ENCODE results near the gene UACA. TPM values are rescaled to one million over a fixed set of nuclear protein-coding genes. Genes with fewer than 3 reads are reported as not detected.
"Not testable (repeated sequence)": the region's sequence is repeated elsewhere in the genome, so short reads cannot be mapped to it uniquely, and the experiment has no call there.

UACA gene
- total RNA-seq, 1 donor from 2014 or later = 264 TPM

- DNase-seq (ENCODE audit: extremely low spot score, unreplicated experiment) = no peak
- Mint-ChIP-seq H3K4me1 (ENCODE audit: unreplicated experiment) (peaks cover 9% of the 10 kb centered on the region), H3K36me3 (ENCODE audit: unreplicated experiment) (peaks cover 31% of the 10 kb centered on the region), H3K27ac (ENCODE audit: unreplicated experiment) (no peak overlapping the region), H3K4me3 (ENCODE audit: unreplicated experiment) (no peak overlapping the region), H3K27me3 (ENCODE audit: unreplicated experiment) (no peaks in the 10 kb centered on the region), H3K9me3 (ENCODE audit: unreplicated experiment) (no peaks in the 10 kb centered on the region)
- no peak for TF ChIP-seq CTCF (IDR thresholded peaks at IDR 0.05)
Measured at GRCh38 chr15:70664494-70664893, 98.9 kb downstream of the UACA start.

- peaks cover 14% of the 10 kb centered on the region for H3K4me1 Mint-ChIP-seq (ENCODE audit: unreplicated experiment)
Measured at GRCh38 chr15:70663069-70663468, 100.3 kb downstream of the UACA start.

GRCh38 chr15:70659662-70660061 is 103.7 kb downstream of the UACA start:
- TF ChIP-seq CTCF (IDR thresholded peaks at IDR 0.05) = no peak
- Mint-ChIP-seq H3K9me3 (ENCODE audit: unreplicated experiment) (no peaks in the 10 kb centered on the region), H3K27ac (ENCODE audit: unreplicated experiment) (no peak overlapping the region), H3K4me3 (ENCODE audit: unreplicated experiment) (no peak overlapping the region), H3K4me1 (ENCODE audit: unreplicated experiment) (peaks cover 14% of the 10 kb centered on the region), H3K36me3 (ENCODE audit: unreplicated experiment) (peaks cover 50% of the 10 kb centered on the region), H3K27me3 (ENCODE audit: unreplicated experiment) (no peaks in the 10 kb centered on the region)
- no peak for DNase-seq (ENCODE audit: extremely low spot score, unreplicated experiment)

More at GRCh38 chr15:70663069-70663468, 100.3 kb downstream of the UACA start:
- H3K9me3 Mint-ChIP-seq (ENCODE audit: unreplicated experiment); DNase-seq (ENCODE audit: extremely low spot score, unreplicated experiment); H3K27me3 Mint-ChIP-seq (ENCODE audit: unreplicated experiment); H3K27ac Mint-ChIP-seq (ENCODE audit: unreplicated experiment); H3K4me3 Mint-ChIP-seq (ENCODE audit: unreplicated experiment): not testable (repeated sequence)
- H3K36me3 Mint-ChIP-seq (ENCODE audit: unreplicated experiment) = peaks cover 39% of the 10 kb centered on the region

GRCh38 chr15:70658641-70659040 is 104.7 kb downstream of the UACA start:
- Mint-ChIP-seq H3K4me1 (ENCODE audit: unreplicated experiment) (peaks cover 14% of the 10 kb centered on the region), H3K9me3 (ENCODE audit: unreplicated experiment) (no peaks in the 10 kb centered on the region), H3K27me3 (ENCODE audit: unreplicated experiment) (no peaks in the 10 kb centered on the region), H3K27ac (ENCODE audit: unreplicated experiment) (no peak overlapping the region), H3K4me3 (ENCODE audit: unreplicated experiment) (no peak overlapping the region), H3K36me3 (ENCODE audit: unreplicated experiment) (peaks cover 52% of the 10 kb centered on the region)
- no peak for DNase-seq (ENCODE audit: extremely low spot score, unreplicated experiment)
- TF ChIP-seq CTCF (IDR thresholded peaks at IDR 0.05) = no peak

GRCh38 chr15:70653426-70653825 is 109.9 kb downstream of the UACA start:
- Mint-ChIP-seq H3K27me3 (ENCODE audit: unreplicated experiment) (no peaks in the 10 kb centered on the region), H3K4me3 (ENCODE audit: unreplicated experiment) (no peak overlapping the region), H3K36me3 (ENCODE audit: unreplicated experiment) (peaks cover 49% of the 10 kb centered on the region), H3K27ac (ENCODE audit: unreplicated experiment) (no peak overlapping the region), H3K9me3 (ENCODE audit: unreplicated experiment) (no peaks in the 10 kb centered on the region), H3K4me1 (ENCODE audit: unreplicated experiment) (peaks cover 2% of the 10 kb centered on the region)
- TF ChIP-seq CTCF (IDR thresholded peaks at IDR 0.05) = no peak
- DNase-seq (ENCODE audit: extremely low spot score, unreplicated experiment) = no peak

- Mint-ChIP-seq H3K27me3 (ENCODE audit: unreplicated experiment) (no peaks in the 10 kb centered on the region), H3K4me3 (ENCODE audit: unreplicated experiment) (no peak overlapping the region), H3K36me3 (ENCODE audit: unreplicated experiment) (peaks cover 47% of the 10 kb centered on the region), H3K9me3 (ENCODE audit: unreplicated experiment) (no peaks in the 10 kb centered on the region), H3K4me1 (ENCODE audit: unreplicated experiment) (peaks cover 9% of the 10 kb centered on the region), H3K27ac (ENCODE audit: unreplicated experiment) (no peak overlapping the region)
- no peak for DNase-seq (ENCODE audit: extremely low spot score, unreplicated experiment)
- no peak for TF ChIP-seq CTCF (IDR thresholded peaks at IDR 0.05)
Measured at GRCh38 chr15:70652341-70652740, 111.0 kb downstream of the UACA start.

All from osteocyte (in vitro differentiated cells).